Measurements from ENCODE around the gene NTSR2.

Gene NTSR2

DNA sequence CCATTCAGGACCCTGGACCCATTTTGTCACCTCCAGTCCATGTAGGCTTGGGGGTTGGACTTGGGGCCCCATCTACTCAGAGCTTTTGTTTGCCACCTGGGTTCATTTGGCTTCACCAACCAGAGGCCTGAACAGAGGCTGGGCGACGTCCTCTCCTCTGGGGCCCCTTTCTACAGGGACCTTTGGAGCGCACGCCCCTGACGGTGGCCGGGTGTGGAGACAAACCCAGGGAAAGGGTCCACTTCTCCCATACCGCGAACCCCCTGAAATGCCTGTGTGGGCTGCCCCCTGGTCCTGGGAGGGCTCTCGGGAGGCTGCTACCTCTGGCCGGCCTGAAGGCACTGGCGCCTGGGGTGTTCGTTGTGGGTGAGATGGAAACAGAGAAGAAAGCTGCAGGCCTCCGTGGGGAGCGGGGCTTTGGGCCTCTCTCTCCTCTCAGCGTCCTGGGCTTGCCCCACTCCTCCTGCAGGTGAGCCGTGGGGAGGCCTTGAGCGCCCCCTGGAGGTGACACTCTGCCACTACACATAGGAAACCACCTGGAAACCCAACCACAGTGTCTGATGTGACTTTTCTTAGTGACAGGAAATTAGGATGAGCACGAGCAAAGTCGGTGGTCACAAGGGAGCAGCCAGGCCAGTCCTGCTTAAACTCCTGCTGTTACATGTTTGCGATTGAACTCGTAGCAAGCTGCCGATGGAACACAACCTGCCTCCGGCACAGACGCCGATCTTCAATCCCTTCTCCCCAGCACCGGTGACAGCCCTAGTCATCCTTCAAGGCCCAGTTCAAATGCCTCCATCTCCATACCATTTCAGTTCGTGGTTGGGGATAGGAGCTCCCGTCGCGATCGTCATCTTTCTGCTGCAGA, 12.0 kb upstream of the NTSR2 start:
- H3K27ac ChIP-seq = no peak overlapping the region
- no peak overlapping the region for H3K4me3 ChIP-seq

DNA sequence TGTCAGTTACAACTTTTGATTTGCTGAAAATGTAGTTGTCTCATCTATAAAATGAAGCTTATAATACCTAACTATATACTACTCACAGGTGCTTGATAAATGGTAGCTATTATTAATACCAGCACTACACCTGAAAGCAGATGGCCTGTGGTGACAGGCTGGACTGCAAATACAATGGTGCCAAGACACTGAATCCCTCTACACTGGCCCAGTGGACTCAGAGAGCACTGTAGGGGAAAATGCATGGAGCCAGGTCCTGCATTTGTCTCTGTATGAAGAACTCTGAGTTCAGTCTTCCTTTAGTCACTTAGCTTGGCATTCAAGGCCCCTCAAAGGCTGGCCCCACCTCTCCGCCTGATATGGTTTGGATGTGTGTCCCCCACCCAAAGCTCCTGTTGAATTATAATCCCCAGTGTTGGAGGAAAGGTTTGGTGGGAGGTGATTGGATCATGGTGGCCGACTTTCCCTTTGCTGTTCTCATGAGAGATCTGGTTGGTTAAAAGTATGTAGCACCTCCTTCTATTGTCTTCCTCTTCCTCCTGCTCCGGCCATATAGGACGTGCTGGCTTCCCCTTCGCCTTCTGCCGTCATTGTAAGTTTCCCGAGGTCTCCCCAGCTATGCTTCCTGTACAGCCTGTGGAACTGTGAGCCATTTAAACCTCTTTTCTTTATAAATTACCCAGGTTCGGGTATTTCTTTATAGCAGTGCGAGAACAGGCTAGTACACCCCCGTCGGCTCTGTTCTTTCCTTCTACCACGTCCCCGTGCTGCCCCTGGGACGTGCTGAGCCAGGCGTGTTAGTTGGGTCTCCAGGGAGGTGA, 11.1 kb upstream of the NTSR2 start:
- Histone ChIP-seq H3K4me3 (no peak overlapping the region), H3K27ac (no peak overlapping the region)

DNA sequence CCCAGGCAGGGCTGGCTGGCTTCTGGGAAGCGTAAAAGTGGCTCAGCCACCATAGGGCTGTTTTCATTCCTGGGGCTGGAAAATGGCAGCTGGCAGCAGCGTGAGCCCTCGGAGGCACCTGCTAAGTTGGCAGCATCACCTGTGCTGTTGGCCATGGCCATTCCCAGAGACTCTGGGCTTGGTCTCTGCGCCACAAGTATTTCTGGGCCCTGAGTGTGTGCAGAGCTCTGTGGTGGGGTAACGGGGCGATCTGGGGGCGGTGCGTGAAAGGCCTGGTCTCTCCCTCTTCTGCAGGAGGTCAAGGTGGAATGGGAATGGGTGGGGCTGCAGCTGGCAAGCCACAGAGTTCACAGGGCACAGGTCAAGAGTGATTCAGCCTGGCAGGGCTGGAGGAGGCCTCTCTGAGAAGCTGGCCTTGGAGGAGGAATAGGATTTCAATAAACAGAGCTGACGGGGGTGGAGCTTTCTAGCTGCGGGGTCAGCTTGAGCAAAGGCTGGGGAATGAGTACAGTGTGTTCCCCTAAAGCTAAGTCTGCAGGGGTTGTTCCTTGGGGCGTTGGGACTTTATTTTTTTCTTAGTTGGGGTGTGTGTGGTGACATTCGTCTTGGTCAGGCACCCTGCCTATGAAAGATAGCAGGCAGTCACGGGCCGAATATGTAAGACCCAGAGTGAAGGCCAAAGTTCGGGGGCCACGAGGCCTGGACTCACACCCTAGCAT, 10.3 kb upstream of the NTSR2 start:
- H3K27ac ChIP-seq = no peak overlapping the region
- no peak overlapping the region for H3K4me3 ChIP-seq

DNA sequence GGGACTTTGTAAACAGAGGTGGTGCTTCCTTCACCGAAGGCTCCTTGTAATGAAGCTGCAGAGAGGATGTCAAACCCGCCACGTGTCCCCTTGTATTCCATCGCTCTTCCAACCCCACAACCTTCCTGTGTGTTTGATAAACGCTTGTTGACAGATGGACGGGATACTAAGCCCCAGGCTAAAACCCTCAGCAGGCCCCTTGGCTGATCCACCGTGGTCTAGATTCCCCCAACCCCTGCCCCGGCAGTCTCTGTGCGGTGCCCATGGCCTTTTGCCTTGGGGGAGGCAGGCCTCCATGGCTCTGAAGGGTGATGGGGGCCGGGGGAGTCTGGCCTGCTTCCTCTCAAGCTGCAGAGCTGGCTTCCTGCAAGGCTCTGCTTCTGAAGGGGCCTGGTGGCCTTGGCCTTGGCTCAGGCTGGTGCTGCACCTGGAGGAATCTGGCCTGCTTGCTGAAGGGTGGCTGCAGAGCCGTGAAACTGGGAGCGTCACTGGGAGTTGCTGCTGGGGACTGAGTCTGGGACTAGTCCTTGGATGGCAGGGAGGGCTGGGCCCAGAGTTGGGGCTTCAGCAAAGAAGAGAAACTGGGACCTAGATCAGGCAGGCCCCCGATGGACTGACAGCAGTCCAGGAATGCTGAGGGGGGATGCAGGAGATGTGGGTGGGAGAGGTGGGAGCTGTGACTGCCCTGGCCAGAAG, 9.6 kb upstream of the NTSR2 start:
- H3K27ac ChIP-seq = no peak overlapping the region

DNA sequence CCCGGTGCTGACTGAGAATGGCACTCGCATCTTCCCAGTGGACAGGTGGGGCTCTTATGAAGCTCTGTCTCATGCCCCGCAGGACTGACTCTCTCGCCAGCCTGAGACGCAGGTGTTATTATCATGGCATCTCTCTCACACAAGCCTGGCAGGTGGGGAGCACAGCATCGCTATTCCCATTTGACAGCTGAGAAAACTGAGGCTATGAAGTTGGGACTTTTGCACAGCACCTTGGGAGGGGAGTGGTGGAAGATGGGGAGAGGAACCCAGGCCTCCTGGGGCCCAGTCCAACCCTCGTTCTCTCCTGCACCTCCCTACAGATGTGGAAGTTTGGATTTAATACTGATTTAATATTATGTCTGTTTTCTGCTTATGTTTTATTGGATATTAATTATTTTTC, 9.0 kb upstream of the NTSR2 start:
- no peak overlapping the region for H3K4me3 ChIP-seq
- no peak overlapping the region for H3K27ac ChIP-seq

More for the DNA sequence above, 9.6 kb upstream of the NTSR2 start:
- no peak overlapping the region for H3K4me3 ChIP-seq

DNA sequence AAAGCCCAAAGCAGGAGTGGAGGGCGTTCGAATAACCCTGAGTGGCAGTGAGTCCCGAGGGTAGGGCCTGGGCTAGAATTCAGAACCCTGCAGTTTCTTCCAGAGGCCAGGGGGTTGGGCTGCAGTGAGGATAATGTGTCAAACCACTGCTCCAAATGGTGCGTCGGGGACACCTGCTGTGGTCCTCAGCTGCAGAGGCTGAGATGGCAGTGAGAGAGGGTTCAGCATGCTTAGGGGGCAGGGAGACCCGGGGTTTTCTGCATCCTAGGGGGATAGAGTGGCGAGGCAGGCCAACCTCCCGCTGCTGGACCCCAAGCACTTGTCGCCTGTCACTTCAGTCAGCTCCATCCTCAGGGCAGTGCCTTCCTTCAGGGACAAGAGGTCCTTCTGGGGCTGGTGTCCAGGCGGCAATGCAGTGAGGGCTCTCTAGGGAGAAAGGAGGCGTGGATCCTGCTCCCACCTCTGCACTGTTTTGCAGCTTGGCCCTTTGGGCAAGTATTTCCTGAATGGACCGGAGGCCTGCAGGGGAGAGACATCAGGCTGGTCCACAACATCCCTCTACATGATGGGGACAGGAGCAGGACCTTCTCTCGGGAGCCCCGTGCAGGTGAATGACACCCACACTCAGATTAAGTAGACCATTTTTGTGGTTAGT, 8.4 kb upstream of the NTSR2 start:
- no peak overlapping the region for H3K27ac ChIP-seq
- no peak overlapping the region for H3K4me3 ChIP-seq

DNA sequence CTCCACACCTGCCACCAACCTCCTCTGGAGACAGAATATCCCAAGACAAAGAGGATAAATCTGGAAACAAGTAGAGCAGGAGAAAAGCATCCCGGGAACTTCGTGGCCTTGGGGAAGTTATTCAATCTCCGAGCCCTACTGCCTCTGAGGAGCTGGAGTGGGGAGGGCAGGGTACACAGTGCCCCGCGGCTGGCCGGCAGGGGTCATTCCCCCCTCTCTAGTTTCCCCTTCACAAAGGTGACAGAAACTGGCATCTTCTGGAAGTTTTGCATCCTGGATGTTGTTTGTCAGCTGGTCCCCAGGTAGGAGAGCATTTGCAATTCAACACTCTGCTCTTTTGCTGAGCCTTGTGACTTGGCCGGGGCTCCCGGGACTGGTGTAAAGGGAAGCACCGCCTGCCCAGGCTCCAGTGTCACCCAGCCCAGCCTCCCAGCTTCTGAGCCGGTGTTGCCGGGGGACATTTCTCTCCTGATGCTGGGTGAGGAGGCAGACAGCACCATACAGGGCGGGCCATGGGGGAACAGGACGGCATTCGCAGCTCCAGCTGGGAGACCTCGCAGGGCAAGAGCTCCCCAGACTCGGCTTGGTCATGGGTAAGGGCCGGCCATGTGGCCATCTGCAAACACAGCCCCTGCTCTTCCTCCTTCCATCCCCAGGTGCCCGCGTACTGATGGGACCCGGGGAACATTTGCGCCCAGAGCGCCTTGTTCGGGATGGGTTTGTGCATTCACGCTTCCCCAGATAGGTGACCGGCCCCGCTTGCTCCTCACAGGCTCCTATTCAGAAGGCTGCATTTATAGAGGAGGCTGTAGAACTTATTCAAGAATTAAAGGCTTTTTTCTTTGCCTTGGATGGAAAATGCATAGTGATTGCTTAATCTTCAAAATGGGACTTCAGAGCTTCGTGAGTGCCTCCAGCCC, 7.4 kb upstream of the NTSR2 start:
- Histone ChIP-seq H3K4me3 (no peak overlapping the region), H3K27ac (no peak overlapping the region)

DNA sequence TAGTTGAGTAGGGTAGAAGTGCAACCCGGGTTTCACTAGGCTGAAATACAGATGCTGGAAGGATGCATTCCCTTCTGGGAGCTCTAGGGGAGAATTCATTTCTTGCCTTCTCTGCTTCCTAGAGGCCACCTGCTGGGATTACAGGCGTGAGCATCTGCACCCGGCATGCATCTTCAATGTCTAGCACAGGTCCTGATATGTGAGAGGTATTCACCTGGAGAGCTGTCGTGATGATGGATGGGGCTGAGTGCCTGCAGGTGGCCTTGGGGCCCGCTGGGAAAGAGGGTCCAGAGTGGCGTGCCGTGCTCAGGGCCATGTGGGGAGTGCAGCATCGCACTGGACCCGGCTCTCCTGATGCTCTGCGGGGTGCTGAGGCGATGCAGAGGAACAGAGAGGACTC, 6.6 kb upstream of the NTSR2 start:
- no peak overlapping the region for H3K27ac ChIP-seq

DNA sequence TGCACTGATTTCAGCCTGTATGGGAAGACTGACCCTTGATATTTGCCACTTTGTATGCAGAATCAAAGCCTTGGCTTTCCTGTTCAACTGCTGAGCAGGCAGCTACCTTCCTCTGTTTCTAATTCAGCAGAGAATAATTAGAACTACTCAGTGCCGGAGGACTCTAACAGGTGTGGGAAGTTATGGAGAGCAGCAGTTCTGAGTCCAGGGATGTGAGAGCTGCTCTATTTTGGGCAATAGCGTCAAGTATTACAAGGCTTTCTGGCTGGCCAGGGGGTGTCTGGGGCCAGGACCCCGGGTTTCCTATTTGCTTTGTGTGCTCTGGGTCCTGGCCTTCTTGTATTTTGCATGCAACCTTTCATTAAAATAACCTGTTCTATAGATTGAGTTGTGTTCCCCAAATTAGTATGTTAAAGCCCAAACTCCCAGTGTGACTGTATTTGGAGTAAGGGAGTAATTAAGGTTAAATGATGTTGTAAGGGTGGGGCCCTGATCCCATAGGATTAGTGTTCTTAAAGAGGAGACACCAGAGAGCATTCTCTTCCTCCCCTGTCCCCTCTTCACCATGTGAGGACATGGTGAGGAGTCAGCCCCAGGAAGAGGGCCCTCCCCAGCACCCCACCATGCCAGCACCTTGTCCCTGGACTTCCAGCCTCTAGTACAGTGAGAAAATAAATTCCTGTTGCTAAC, 5.6 kb upstream of the NTSR2 start:
- H3K27ac ChIP-seq = no peak overlapping the region
- H3K4me3 ChIP-seq = no peak overlapping the region

More for the DNA sequence above, 6.6 kb upstream of the NTSR2 start:
- no peak overlapping the region for H3K4me3 ChIP-seq

DNA sequence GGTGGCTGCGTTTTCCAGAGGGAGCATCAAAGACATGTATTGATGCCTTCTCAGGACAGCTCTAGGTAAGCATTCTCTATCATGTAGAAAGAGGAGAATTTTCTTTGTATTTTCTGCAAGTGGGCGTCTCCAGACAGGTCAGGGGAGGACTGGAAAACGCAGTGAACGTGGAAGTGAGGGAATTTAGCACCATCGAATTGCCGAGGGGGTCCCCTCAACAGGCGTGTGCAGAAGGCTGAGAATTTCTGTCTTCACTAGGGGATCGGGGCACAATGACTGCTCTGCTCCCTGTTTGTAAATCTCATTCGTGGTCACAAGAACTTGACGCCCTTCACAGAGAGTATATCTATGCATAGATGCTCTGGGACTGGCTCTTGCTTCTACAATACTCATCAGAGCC, 5.0 kb upstream of the NTSR2 start:
- H3K4me3 ChIP-seq = no peak overlapping the region
- H3K27ac ChIP-seq = no peak overlapping the region

DNA sequence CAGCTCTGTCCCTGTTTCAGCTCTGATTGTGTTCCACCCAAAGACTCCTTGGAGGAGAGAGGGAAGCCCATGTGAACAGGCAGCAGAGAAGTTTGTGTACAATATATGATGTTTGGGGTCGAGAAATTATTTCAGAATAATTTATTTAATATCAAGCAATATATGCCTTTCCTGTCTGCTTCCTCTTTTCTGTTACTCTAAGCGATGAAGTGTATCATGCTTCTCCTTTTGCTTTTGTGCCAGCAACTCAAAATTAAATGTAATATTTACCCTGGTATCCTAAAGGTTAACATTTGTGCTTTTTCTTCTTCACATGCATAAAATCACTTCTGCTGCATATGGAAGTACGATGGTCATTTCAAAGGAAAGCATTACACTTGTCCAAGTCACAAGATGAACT, 2.4 kb upstream of the NTSR2 start:
- Histone ChIP-seq H3K27ac (no peak overlapping the region), H3K4me3 (no peak overlapping the region)

DNA sequence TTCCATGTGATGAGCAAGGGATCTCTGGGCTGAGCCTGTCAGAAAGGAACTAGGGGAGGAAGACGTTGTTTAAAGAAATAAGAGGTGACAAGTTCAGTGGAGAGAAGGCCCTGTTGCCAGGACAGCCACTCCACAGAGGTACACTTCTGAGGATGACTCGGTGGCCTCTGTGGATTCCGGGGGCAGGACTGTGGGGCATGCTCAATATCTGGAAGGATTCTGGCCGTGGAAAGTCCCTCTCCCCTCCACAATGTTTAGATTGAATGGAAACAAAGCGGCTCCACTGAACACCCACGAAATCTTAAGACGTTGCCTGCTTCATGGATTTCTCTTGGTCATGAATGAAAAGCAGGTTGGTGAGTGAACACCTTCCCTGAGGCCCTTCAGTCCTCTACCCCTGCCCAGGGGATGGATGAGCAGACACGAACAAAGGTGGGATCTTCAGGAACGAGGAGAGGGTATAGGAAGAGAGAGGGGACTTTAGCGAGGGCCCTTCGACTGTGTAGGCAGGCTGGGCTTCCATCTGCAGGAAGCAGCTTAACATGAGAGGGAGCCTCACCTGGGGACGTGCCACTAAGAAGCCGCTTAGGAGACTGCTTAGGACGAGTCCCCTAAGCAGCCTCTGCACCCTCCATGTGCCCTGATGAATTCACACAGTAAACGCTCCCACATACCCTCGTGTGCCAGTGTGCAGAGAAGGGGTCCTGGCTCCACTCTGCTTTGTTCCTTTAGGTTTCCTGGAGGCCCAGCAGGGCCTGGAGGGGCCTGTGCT, 1.9 kb downstream of the NTSR2 start:
- H3K4me3 ChIP-seq = no peak overlapping the region
- H3K27ac ChIP-seq = no peak overlapping the region

DNA sequence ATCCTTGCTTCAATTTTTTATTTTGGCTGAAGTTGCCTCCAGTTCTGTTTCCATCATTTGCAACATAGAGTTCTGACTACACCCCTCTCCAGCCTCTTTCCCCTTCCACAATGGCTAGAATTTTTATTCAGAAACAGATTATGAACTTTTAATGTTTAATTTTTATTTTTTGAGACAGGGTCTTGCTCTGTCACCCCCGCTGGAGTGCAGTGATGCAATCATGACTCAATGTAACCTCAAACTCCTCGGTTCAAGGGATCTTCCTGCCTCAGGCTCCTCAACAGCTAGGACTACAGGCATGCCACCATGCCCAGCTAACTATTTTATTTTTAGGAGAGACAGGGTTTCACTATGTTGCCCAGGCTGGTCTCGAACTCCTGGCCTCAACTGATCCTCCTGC, 2.8 kb downstream of the NTSR2 start:
- Histone ChIP-seq H3K4me3 (no peak overlapping the region), H3K27ac (no peak overlapping the region)

DNA sequence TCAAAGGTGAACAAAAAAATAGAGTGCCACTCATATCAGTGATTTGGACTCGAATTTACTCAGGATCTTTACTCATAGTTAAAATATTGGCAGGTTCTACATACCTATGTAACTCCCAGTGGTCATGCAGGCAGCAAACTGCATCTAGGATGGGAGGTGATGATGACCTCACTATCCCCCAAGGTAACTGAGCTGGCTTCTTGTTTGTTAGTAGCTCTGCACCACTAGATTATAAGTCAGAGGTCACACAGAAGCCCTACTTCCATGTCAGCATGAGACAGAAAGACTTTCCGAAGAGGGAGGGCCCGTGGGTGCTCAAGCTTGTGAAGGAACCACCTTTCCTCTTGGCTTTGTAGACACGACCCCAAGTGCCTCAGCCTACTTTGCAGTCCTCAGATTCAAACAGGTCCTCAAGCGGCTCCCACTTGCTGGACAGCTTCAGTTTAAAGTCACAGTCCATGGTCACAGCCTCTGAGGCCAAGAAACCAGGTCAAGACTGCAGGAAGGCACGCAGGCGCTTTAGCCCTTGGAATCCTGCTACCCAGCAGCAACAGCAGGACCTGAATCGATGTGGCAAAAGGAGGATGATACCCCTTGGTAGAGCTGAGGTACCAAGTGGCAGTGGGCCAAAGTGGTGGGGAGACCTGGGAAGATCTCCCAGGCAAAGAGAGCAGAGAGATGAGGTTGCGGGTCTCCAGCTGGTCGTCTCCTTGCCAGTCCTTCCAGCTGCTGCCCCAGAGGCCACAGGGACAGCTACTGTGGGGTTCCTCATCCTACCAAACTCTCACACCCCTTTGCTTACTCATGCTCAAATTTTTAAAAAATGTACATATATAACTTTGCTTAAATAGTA, 4.3 kb downstream of the NTSR2 start:
- Histone ChIP-seq H3K27ac (no peak overlapping the region), H3K4me3 (no peak overlapping the region)

DNA sequence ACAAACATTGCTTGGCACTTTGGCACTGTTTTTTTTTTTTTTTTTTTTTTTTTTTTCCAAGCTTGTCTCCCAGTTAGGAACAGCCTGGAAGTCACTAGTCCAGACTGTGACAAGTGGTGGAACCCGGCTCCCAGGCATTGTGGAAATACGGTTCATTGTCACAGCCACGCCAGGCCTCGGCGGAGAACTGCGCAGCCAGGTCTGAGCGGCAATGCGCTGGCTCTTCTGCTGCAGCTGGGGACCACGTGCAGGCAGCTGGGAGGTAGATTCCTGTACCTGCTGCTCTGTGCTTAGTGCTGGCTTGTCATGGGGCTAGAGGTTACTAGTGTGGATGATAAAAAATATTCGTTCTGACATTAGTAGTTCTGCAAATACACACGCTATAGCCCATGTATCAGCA, 5.0 kb downstream of the NTSR2 start:
- H3K27ac ChIP-seq = no peak overlapping the region
- no peak overlapping the region for H3K4me3 ChIP-seq

DNA sequence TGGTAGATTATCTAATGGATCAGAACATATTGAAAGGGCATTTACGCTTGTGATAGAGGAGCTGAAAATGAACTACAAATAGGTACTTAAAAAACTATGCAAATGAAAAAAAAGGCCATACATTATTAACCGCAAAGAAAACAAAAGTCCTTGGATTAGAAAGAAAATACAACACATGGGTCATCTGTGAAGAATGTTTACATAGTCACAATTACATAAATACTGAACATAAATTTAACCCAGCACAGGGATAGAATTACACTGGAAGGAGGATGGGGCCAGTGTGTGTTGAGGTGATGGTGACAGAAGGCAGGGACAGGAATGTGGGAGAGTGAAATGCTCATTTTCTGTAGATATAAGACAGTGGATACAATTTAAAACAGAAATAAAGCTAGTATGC, 6.6 kb downstream of the NTSR2 start:
- Histone ChIP-seq H3K4me3 (no peak overlapping the region), H3K27ac (no peak overlapping the region)

Data from skin epidermis (tissue), 12 donors.